ENCODE measurements around the gene EYA2.

- TF ChIP-seq CTCF (IDR thresholded peaks at IDR 0.05), result no peak
- no peak for TF ChIP-seq EZH2 (IDR thresholded peaks at IDR 0.05; ENCODE audit: borderline replicate concordance, insufficient read depth, low read depth, low read length, poor library complexity, severe bottlenecking)
Measured at GRCh38 chr20:47183367-47183766, 288.7 kb downstream of the EYA2 start.

Measured in B cell (primary cell).